OCI-LY1 (cell line): Measurements from ENCODE around the gene C1QTNF5.

Source experiments
- EZH2 ChIP-seq: fragments of 200-600 bp; sonication (generic), shearing (Covaris generic); IDR thresholded peaks from 2 replicates; pipeline ENCODE4 v1.8.0; 2017; ENCODE audit warnings: borderline replicate concordance, mixed run types, mild to moderate bottlenecking, antibody characterized with exemption, low read length, moderate library complexity, mixed read lengths
- TF ChIP-seq, protein P1 (sequence below): fragments of 200-600 bp; sonication (generic), shearing (Covaris generic); IDR thresholded peaks from 2 replicates; pipeline ENCODE4 v1.5.1; 2017; ENCODE audit warnings: mild to moderate bottlenecking, antibody characterized with exemption, low read length, moderate library complexity, mixed read lengths

DNA sequence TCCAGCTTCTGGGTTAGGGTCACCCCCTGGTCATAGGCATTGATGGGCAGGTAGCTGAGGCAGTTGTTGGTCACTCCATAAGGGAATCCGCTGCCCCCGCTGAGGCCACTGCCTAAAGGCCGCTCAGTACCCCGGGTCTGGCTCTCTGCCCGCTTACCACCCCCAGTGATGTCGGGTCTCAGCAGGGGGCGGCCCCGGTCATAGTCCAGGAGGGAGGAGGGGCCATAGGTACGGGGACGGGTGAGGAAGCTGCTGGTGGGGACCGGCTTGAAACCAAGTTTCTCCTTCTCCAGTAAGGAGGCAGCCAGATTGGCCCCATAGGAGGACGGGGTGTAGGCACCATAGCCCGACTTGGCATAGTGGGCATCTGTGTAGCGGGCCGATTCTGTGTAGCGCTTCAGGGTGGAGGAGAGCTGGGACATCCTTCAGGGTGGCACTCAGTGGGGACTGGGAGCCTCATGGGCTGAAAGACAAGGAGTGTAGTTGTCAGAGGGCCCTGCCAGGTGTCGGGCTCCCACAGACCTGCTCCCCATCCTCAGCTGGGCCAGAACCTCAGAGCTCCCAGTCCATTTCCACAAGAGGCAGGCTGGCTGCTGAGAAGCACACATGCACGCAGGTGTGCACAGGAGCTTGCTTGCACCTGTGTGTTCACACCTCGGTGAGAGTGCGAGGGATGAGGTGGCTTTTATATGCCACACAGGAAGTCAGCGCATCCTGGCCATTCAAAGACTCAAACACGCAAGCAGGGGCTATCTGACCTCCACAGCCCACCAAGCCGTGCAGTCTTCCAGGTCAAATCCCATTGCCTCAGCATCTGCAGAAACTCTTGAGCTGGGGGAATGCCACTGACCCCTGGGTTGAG is 32.6 kb upstream of the C1QTNF5 start:
- no peak for TF ChIP-seq EZH2
- TF ChIP-seq, protein P1, sequence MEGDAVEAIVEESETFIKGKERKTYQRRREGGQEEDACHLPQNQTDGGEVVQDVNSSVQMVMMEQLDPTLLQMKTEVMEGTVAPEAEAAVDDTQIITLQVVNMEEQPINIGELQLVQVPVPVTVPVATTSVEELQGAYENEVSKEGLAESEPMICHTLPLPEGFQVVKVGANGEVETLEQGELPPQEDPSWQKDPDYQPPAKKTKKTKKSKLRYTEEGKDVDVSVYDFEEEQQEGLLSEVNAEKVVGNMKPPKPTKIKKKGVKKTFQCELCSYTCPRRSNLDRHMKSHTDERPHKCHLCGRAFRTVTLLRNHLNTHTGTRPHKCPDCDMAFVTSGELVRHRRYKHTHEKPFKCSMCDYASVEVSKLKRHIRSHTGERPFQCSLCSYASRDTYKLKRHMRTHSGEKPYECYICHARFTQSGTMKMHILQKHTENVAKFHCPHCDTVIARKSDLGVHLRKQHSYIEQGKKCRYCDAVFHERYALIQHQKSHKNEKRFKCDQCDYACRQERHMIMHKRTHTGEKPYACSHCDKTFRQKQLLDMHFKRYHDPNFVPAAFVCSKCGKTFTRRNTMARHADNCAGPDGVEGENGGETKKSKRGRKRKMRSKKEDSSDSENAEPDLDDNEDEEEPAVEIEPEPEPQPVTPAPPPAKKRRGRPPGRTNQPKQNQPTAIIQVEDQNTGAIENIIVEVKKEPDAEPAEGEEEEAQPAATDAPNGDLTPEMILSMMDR, result no peak
